Measurements from ENCODE around the gene TNPO3.

The TNPO3 gene

GRCh38 chr7:129037585-129037984, 17.3 kb downstream of the TNPO3 start:
- TF ChIP-seq, protein P1, sequence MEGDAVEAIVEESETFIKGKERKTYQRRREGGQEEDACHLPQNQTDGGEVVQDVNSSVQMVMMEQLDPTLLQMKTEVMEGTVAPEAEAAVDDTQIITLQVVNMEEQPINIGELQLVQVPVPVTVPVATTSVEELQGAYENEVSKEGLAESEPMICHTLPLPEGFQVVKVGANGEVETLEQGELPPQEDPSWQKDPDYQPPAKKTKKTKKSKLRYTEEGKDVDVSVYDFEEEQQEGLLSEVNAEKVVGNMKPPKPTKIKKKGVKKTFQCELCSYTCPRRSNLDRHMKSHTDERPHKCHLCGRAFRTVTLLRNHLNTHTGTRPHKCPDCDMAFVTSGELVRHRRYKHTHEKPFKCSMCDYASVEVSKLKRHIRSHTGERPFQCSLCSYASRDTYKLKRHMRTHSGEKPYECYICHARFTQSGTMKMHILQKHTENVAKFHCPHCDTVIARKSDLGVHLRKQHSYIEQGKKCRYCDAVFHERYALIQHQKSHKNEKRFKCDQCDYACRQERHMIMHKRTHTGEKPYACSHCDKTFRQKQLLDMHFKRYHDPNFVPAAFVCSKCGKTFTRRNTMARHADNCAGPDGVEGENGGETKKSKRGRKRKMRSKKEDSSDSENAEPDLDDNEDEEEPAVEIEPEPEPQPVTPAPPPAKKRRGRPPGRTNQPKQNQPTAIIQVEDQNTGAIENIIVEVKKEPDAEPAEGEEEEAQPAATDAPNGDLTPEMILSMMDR (IDR thresholded peaks at IDR 0.05; ENCODE audit: low read depth, low read length, missing control alignments) = no peak
- DNase-seq (ENCODE audit: low read depth) = no peak
- H3K4me3 ChIP-seq (ENCODE audit: low read depth, low read length) = no peak overlapping the region

DNA sequence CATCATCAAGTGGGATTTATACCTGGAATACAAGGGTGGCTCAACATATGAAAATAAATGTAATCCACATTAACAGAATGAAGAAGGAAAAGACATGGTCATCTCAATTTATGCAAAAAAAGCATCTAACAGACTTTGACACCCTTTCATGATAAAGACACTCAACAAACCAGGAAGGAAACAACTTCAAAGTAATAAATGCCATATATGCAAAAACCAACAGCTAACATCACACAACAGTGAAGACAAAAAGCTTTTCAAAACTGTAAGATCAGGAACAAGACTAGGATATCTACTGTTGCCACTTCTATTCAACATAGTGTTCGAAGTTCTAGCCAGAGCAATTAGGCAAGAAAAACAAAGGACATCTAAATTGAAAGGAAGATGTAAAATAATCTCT, 22.9 kb downstream of the TNPO3 start:
- TF ChIP-seq, protein P1 (IDR thresholded peaks at IDR 0.05; ENCODE audit: low read depth, low read length, missing control alignments) = no peak
- DNase-seq (ENCODE audit: low read depth) = no peak
- no peak overlapping the region for H3K4me3 ChIP-seq (ENCODE audit: low read depth, low read length)

GRCh38 chr7:129030440-129030839, 24.5 kb downstream of the TNPO3 start:
- no peak overlapping the region for H3K4me3 ChIP-seq (ENCODE audit: low read depth, low read length)
- TF ChIP-seq, protein P1 (IDR thresholded peaks at IDR 0.05; ENCODE audit: low read depth, low read length, missing control alignments) = no peak
- DNase-seq (ENCODE audit: low read depth) = no peak

DNA sequence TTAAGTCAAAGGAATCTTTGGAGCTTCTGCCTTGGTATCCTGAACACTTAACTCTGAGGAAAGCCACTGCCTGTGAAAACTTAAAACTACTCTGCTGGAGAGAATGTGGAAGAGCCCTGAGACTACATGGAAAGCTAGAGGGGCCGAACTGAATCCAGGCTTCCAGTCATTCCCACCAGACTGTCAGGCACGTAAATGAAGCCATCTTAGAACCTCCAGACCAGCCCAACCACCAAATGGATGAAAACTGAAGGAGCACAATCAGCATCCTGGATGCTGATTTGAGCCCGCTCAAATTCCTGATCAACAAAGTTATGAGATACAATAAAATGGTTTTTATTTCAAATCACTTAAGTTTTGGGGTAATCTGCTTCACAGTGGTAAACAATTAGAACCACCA, 30.8 kb downstream of the TNPO3 start:
- H3K4me3 ChIP-seq (ENCODE audit: low read depth, low read length) = no peak overlapping the region
- no peak for DNase-seq (ENCODE audit: low read depth)
- TF ChIP-seq, protein P1 (IDR thresholded peaks at IDR 0.05; ENCODE audit: low read depth, low read length, missing control alignments) = no peak

- TF ChIP-seq, protein P1 (IDR thresholded peaks at IDR 0.05; ENCODE audit: low read depth, low read length, missing control alignments) = no peak
- DNase-seq (ENCODE audit: low read depth) = no peak
- no peak overlapping the region for H3K4me3 ChIP-seq (ENCODE audit: low read depth, low read length)
Measured at GRCh38 chr7:129021656-129022055, 33.3 kb downstream of the TNPO3 start.

DNA sequence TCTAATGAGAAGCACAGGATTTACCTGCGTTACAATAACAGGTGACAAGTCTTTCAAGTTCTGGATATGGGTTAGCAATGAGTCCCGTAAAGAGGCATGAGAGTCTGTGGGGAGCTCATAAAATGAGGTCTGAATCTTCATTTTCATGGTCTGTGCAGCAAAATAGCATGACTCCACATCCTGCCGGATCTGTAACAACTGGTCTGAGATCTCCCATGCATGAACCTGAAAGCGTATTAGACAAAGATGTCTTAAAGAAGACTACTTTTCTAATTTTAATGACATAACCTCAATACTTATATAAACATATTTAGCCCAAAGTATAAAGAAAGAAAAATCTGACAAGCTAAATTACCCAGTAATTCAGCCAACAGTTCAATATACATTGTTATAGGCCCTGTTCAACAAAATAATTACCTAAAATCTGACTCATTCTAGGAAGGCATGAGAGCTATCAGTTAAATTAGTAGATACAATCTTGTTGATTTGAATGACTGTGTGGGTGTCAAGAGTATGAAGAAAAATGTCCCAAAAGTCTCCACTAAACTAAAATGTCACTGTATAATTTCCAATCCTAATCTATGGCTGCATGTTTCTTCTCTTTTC, 36.9 kb downstream of the TNPO3 start:
- TF ChIP-seq, protein P1 (IDR thresholded peaks at IDR 0.05; ENCODE audit: low read depth, low read length, missing control alignments) = no peak
- peak; percentile 53 for DNase-seq (ENCODE audit: low read depth)
- no peak overlapping the region for H3K4me3 ChIP-seq (ENCODE audit: low read depth, low read length)

- no peak overlapping the region for H3K4me3 ChIP-seq (ENCODE audit: low read depth, low read length)
- TF ChIP-seq, protein P1 (IDR thresholded peaks at IDR 0.05; ENCODE audit: low read depth, low read length, missing control alignments) = no peak
- no peak for DNase-seq (ENCODE audit: low read depth)
Measured at GRCh38 chr7:129017264-129017663, 37.6 kb downstream of the TNPO3 start.
